Ishikawa (cell line): ENCODE results near the gene SEMA4F.

Experiments used
- CEBPB ChIP-seq: IDR thresholded peaks from 2 replicates; pipeline ENCODE4 v1.6.1; 2012
- CREB1 ChIP-seq: IDR thresholded peaks from 2 replicates; pipeline ENCODE4 v1.6.1; 2012; ENCODE audit warnings: low read depth
- EGR1 ChIP-seq: IDR thresholded peaks from 2 replicates; pipeline ENCODE4 v1.6.1; 2012
- EP300 ChIP-seq: IDR thresholded peaks from 2 replicates; pipeline ENCODE4 v1.6.1; 2012; ENCODE audit warnings: borderline replicate concordance
- FOXM1 ChIP-seq: IDR thresholded peaks from 2 replicates; pipeline ENCODE4 v1.6.1; 2012; ENCODE audit warnings: low read depth, borderline replicate concordance
- NFIC ChIP-seq: IDR thresholded peaks from 2 replicates; pipeline ENCODE4 v1.6.1; 2012
- RAD21 ChIP-seq: IDR thresholded peaks from 2 replicates; pipeline ENCODE4 v1.6.1; 2012; ENCODE audit warnings: low read depth
- TAF1 ChIP-seq: IDR thresholded peaks from 2 replicates; pipeline ENCODE4 v1.6.1; 2012; ENCODE audit warnings: low read depth, mild to moderate bottlenecking
- TCF12 ChIP-seq: IDR thresholded peaks from 2 replicates; pipeline ENCODE4 v1.6.1; 2012; ENCODE audit warnings: low read depth
- TEAD4 ChIP-seq: IDR thresholded peaks from 2 replicates; pipeline ENCODE4 v1.6.1; 2012
- USF1 ChIP-seq: IDR thresholded peaks from 2 replicates; pipeline ENCODE4 v1.6.1; 2012
- YY1 ChIP-seq: IDR thresholded peaks from 2 replicates; pipeline ENCODE4 v1.6.1; 2012; ENCODE audit warnings: low read depth
- ZBTB7A ChIP-seq: IDR thresholded peaks from 2 replicates; pipeline ENCODE4 v1.6.1; 2012; ENCODE audit warnings: low read depth
- TF ChIP-seq, protein P1 (sequence below): IDR thresholded peaks from 2 replicates; pipeline ENCODE4 v1.6.1; 2012; ENCODE audit warnings: low read depth, mild to moderate bottlenecking
- TF ChIP-seq, protein P2 (sequence below): IDR thresholded peaks from 2 replicates; pipeline ENCODE4 v1.6.1; 2012

Gene SEMA4F

DNA sequence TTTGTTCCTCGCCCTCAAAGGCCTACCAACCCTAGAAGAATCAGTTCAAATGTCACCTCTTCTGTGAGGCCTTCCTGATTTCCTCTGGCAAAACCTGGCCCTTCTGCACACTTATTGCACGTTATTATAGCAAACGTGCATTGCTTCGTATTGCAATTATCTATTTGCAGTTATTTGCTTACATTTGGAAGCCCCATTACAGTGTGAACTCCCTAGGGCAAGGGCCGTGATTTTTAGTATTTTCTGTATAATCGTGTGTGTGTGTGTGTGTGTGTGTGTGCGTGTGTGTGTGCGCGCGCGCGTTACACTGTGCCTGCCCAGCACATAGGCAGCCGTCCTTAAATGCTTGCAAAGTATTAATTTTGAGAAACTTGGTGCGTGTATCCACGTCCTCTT is 460 bp upstream of the SEMA4F start:
- TF ChIP-seq, protein P1, sequence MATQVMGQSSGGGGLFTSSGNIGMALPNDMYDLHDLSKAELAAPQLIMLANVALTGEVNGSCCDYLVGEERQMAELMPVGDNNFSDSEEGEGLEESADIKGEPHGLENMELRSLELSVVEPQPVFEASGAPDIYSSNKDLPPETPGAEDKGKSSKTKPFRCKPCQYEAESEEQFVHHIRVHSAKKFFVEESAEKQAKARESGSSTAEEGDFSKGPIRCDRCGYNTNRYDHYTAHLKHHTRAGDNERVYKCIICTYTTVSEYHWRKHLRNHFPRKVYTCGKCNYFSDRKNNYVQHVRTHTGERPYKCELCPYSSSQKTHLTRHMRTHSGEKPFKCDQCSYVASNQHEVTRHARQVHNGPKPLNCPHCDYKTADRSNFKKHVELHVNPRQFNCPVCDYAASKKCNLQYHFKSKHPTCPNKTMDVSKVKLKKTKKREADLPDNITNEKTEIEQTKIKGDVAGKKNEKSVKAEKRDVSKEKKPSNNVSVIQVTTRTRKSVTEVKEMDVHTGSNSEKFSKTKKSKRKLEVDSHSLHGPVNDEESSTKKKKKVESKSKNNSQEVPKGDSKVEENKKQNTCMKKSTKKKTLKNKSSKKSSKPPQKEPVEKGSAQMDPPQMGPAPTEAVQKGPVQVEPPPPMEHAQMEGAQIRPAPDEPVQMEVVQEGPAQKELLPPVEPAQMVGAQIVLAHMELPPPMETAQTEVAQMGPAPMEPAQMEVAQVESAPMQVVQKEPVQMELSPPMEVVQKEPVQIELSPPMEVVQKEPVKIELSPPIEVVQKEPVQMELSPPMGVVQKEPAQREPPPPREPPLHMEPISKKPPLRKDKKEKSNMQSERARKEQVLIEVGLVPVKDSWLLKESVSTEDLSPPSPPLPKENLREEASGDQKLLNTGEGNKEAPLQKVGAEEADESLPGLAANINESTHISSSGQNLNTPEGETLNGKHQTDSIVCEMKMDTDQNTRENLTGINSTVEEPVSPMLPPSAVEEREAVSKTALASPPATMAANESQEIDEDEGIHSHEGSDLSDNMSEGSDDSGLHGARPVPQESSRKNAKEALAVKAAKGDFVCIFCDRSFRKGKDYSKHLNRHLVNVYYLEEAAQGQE: no peak
- TF ChIP-seq YY1 (no peak), CEBPB (no peak), ZBTB7A (no peak), TEAD4 (0 out of 2 replicates have a peak, but pooled peaks have one; percentile 5)

- TF ChIP-seq EP300: no peak
- no peak for TF ChIP-seq FOXM1
- TF ChIP-seq, protein P2, sequence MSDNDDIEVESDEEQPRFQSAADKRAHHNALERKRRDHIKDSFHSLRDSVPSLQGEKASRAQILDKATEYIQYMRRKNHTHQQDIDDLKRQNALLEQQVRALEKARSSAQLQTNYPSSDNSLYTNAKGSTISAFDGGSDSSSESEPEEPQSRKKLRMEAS: no peak
- no peak for TF ChIP-seq TCF12
- TF ChIP-seq CEBPB: no peak
- TF ChIP-seq USF1: no peak
- no peak for TF ChIP-seq EGR1
- TF ChIP-seq NFIC: no peak
- no peak for TF ChIP-seq TEAD4
- TF ChIP-seq, protein P1: no peak
- no peak for TF ChIP-seq TAF1
- no peak for TF ChIP-seq ZBTB7A
- TF ChIP-seq RAD21: no peak
- no peak for TF ChIP-seq CREB1
- TF ChIP-seq YY1: no peak
Measured at GRCh38 chr2:74655579-74655978, 1.5 kb downstream of the SEMA4F start.

DNA sequence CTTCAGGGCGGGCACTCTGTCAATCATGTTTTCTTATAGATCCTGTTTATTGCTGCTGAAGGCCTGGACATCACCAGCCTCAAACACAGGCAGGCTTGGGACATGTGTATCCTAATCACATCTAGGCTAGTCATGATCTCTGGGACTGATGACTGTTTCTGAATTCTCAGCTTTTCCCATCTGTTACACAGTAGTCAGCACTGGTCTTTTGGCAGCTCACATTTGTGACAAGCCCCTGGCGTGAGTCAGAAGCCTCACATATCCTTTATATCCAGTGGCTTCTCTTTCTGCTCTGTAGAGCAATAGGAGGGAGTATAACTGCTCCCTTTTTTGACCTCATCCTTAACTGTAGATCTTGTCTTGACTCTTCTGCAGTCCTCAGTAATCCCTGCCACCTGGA is 4.5 kb downstream of the SEMA4F start:
- no peak for TF ChIP-seq YY1
- TF ChIP-seq TEAD4: no peak
- TF ChIP-seq USF1: no peak
- TF ChIP-seq ZBTB7A: no peak
- TF ChIP-seq TAF1: no peak
- no peak for TF ChIP-seq EGR1
- TF ChIP-seq, protein P2: no peak
- no peak for TF ChIP-seq CREB1

DNA sequence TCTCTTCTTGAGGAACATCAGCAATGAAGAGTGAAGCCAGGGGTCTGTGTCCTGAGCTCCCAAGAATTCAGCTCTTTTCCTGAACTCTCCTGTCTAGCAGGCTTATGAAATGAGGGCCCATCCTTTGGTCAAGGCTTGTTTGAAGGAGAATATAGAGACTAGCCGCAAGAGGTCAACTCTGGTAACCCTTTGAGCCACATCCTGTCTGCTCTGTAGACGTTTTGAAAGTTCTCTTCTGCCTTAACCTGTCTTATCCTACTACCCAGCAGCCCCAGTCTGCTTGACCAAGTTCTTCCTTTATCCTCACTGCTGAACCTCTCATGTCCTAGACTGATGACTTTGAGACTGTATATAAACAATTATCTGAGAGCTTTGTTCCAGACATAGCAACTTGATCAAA is 5.4 kb downstream of the SEMA4F start:
- TF ChIP-seq CEBPB (no peak), TAF1 (no peak), ZBTB7A (no peak), RAD21 (no peak), EGR1 (no peak), NFIC (no peak), YY1 (no peak), USF1 (no peak), CREB1 (no peak), TEAD4 (no peak), EP300 (no peak)
- TF ChIP-seq, protein P1: no peak
